Kidney epithelial cell (primary cell): ENCODE results near the gene LARGE1. TPM values are rescaled to one million over a fixed set of nuclear protein-coding genes. Genes with fewer than 3 reads are reported as not detected.

ENCODE experiments used
- DNase-seq: peaks from one replicate; pipeline ENCODE4 v3.0.0-alpha.2; 2010; ENCODE audit warnings: low read depth
- H3K27me3 ChIP-seq: 2 replicates; pipeline ENCODE4 v1.6.0; 2011; ENCODE audit warnings: low read length; ENCODE audit not compliant: control insufficient read depth, insufficient read depth
- H3K36me3 ChIP-seq: 2 replicates; pipeline ENCODE4 v1.5.1; 2011; ENCODE audit warnings: low read length; ENCODE audit not compliant: control insufficient read depth, insufficient read depth
- H3K4me3 ChIP-seq: 2 replicates; pipeline ENCODE4 v1.5.1; 2011; ENCODE audit warnings: low read depth, mild to moderate bottlenecking, control low read depth, low read length
- total RNA-seq: library from RNA; depleted of rRNA; stranded (reverse); fragments of >200 nt; gene quantifications from 2 replicates; pipeline ENCODE4 v1.2.3, GENCODE V29; 2015
- TF ChIP-seq, protein P1 (sequence below): IDR thresholded peaks from 2 replicates; pipeline ENCODE4 v1.5.1; 2011; ENCODE audit warnings: mild to moderate bottlenecking, moderate library complexity, low read length, control low read depth, inconsistent platforms; ENCODE audit not compliant: insufficient read depth, poor library complexity, severe bottlenecking

The LARGE1 gene
- total RNA-seq, 1 donor from 2014 or later, result 17.8 TPM

DNA sequence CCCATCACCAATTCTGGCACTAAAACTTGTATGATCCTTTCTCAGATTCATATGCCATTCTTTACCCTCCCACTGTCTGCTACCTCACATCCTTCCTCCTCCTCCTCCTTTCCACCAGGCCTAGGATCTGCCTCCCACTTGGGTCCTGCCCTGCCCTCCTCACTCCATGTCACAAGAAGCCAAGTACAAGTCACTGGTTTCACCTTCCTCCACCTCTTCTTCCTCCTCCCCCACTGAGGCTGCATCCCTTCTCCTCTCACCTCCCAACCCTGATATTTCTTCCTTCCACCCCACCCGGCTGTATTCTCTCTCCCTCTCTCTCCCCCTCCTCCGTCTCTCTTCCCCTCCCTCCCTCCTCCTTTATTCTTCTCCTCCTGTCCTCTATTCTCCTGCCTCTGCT lies 46.6 kb downstream of the LARGE1 start:
- H3K27me3 ChIP-seq, result no peaks in the 10 kb centered on the region
- TF ChIP-seq, protein P1, sequence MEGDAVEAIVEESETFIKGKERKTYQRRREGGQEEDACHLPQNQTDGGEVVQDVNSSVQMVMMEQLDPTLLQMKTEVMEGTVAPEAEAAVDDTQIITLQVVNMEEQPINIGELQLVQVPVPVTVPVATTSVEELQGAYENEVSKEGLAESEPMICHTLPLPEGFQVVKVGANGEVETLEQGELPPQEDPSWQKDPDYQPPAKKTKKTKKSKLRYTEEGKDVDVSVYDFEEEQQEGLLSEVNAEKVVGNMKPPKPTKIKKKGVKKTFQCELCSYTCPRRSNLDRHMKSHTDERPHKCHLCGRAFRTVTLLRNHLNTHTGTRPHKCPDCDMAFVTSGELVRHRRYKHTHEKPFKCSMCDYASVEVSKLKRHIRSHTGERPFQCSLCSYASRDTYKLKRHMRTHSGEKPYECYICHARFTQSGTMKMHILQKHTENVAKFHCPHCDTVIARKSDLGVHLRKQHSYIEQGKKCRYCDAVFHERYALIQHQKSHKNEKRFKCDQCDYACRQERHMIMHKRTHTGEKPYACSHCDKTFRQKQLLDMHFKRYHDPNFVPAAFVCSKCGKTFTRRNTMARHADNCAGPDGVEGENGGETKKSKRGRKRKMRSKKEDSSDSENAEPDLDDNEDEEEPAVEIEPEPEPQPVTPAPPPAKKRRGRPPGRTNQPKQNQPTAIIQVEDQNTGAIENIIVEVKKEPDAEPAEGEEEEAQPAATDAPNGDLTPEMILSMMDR, result no peak
- no peak overlapping the region for H3K4me3 ChIP-seq
- no peak for DNase-seq
- no peaks in the 10 kb centered on the region for H3K36me3 ChIP-seq

- TF ChIP-seq, protein P1, result no peak
- no peaks in the 10 kb centered on the region for H3K27me3 ChIP-seq
- no peak for DNase-seq
- H3K4me3 ChIP-seq, result no peak overlapping the region
- no peaks in the 10 kb centered on the region for H3K36me3 ChIP-seq
These were observed 47.1 kb downstream of the LARGE1 start for GRCh38 chr22:33873186-33873585.

DNA sequence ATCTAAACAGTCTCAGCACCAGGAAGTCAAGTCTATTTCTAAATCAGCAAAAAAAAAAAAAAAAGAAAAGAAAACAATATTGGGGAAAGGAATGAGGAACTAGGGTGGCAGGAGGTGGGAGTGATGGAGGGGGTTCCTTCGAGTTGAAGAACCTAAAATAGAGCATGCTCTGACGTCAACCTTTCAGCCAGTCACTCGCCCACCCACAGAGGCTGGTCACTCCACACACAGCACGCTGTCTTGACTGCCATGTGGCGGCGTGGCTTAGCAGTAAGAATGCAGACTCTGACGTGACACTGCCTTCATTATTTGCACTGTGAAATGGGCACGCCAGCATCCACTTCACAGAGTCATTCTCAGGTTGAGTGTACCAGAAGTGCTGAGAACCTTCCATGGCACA lies 48.3 kb downstream of the LARGE1 start:
- no peak for DNase-seq
- TF ChIP-seq, protein P1, result no peak
- no peak overlapping the region for H3K4me3 ChIP-seq
- H3K27me3 ChIP-seq, result no peaks in the 10 kb centered on the region
- H3K36me3 ChIP-seq, result no peaks in the 10 kb centered on the region

GRCh38 chr22:33869946-33870345 lies 50.3 kb downstream of the LARGE1 start:
- TF ChIP-seq, protein P1, result no peak
- Histone ChIP-seq H3K36me3 (no peaks in the 10 kb centered on the region), H3K27me3 (no peaks in the 10 kb centered on the region), H3K4me3 (no peak overlapping the region)
- DNase-seq, result no peak

- H3K4me3 ChIP-seq, result no peak overlapping the region
- no peaks in the 10 kb centered on the region for H3K27me3 ChIP-seq
- TF ChIP-seq, protein P1, result no peak
- DNase-seq, result no peak
- H3K36me3 ChIP-seq, result no peaks in the 10 kb centered on the region
These were observed 52.3 kb downstream of the LARGE1 start for GRCh38 chr22:33867971-33868370.

GRCh38 chr22:33867118-33867866 lies 53.0 kb downstream of the LARGE1 start:
- no peak overlapping the region for H3K4me3 ChIP-seq
- no peaks in the 10 kb centered on the region for H3K27me3 ChIP-seq
- no peak for DNase-seq
- TF ChIP-seq, protein P1, result no peak
- no peaks in the 10 kb centered on the region for H3K36me3 ChIP-seq
